TTC549 (cell line): ENCODE data around the gene GOLGA8G.
"Not testable (repeated sequence)": the region's sequence is repeated elsewhere in the genome, so short reads cannot be mapped to it uniquely, and the experiment has no call there.

ENCODE experiments used
- FAIRE-seq: peaks from 2 replicates; lab custom pipeline; 2012; peaks lifted over from hg19 to GRCh38; lab: Jason Lieb, UNC

GOLGA8G gene, protein sequence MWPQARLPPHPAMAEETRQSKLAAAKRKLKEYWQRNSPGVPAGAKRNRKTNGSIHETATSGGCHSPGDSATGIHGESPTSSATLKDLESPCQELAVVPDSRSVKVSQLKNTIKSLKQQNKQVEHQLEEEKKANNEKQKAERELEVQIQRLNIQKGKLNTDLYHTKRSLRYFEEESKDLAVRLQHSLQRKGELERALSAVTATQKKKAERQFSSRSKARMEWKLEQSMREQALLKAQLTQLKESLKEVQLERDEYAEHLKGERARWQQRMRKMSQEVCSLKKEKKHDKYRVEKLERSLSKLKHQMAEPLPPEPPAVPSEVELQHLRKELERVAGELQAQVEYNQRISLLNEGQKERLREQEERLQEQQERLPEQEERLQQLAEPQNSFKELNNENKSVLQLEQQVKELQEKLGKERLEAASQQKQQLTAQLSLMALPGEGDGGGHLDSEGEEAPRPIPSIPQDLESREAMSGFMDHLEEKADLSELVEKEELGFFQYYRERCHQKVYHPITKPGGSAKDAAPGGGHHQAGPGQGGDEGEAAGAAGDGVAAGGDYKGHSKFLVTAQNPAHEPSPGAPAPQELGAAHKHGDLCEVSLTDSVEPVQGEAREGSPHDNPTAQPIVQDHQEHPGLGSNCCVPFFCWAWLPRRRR

DNA sequence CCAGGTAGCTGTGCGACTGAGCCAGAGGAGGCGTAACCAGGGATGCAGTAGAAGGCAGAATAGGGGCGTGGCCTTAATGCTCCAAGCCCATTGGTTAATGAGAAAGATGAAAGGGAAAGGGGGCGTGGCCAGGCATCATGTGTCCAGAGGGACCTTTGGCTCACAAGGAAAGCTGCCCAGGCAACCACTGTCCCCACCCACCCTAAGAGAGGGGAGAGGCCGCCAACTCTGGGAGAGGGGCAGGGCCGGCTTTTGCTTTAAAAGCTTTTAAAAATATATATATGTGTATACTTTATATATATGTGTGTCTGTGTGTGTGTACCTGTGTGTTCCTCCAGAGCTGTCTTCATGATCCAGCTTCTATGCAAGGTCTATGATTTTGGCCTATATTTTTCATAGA, at the start of gene GOLGA8G:
TSS of gene GOLGA8G (minus strand) at position 18 of the 400 bp plus-strand sequence. CDS start 62 bp downstream, outside the sequence.
- FAIRE-seq = not testable (repeated sequence)

GRCh38 chr15:28573351-28573750, 40.6 kb upstream of the GOLGA8G start:
- not testable (repeated sequence) for FAIRE-seq

DNA sequence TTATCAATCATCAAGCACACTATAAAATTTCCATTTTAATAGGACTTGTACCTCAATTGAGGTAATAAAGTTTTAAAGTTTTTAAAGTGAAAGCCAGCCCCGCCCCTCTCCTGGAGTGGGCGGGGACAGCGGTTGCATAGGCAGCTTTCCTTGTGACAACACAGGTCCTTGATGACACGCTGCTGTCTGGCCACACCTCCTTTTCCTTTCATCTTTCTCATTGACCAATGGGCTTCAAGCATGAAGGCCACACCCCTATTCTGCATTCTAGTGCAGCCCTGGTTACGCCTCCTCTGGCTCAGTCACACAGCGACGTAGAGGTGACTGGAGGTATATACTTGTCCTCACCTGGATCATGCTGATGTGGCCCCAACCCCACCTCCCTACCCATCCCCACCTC, 20.5 kb upstream of the GOLGA8G start, which contains the start of gene GOLGA6L25:
TSS of gene GOLGA6L25 (plus strand) at position 301 of the 400 bp plus-strand sequence. CDS start at position 362, 61 bp downstream.
- not testable (repeated sequence) for FAIRE-seq

DNA sequence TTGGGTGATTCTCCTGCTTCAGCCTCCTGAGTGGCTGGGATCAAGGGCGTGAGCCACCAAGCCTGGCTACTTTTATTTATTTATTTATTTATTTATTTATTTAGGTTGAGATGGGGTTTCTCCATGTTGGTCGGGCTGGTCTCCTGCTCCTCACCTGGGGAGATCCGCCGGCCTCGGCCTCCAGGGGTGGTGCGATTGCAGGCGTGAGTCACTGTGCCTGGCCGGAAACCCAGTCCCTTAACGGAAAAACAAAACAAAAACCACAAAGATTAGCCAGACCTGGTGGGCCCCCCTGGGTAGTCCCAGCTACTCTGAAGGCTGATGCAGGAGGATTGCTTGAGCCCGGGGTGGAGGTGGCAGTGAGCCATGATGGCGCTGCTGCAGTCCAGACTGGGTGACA, 17.6 kb downstream of the GOLGA8G start:
- not testable (repeated sequence) for FAIRE-seq

- not testable (repeated sequence) for FAIRE-seq
Measured at GRCh38 chr15:28514128-28514527, 18.6 kb downstream of the GOLGA8G start.

DNA sequence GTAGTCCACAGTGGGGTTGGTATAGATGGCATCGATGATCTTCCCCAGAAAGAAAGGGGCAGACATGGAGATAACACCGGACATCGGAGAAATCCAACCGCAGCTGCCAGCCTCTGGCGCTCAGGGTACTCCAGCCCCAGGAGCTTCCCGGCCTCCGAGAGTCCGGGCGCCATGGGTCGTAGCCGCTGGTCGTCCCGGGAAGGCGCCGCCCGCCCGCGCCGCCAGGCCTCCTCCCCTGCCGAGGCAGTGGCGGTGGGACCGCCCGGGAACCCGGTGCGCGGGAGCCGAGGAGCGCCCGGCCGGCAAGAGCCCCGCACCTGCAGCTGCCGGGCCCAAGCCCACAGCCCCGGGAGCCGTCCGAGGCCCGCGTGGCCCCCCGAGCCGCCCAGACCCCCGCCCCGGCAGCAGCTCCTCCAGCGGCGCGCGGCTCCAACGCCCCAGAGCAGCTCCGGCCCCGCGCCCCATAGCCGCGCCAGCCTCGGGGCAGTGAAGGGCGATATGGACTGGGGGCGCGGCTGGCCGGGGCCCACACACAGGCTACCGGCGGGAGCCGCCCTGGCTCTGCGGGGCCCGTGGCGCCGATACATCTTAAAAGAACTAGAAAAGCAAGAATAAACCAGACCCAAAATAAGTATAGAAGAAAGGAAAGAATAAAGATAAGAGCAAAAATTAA, 24.4 kb downstream of the GOLGA8G start:
- not testable (repeated sequence) for FAIRE-seq

DNA sequence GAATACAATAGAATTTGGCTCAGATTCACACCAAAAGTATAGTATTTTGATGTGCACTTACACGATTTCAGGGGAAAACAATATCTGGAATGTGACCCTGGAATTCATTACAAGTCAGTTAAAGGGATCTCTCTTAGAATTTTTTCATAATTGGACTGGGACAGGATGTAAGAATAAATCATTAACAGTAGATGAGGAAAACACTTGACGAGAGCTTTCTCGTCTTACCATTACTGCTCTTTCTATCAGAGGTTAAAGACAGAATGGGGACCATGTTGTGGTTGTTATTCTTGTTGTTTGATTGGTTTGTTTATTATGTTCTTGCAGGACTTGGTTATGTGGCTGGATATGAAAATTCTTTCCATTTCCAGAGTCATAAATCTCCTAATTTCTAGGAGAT, 51.4 kb downstream of the GOLGA8G start:
- not testable (repeated sequence) for FAIRE-seq
